HG03066 (cell line): ENCODE results near the gene TUBB.
"Not testable (repeated sequence)": the region's sequence is repeated elsewhere in the genome, so short reads cannot be mapped to it uniquely, and the experiment has no call there.

Experiments
- ATAC-seq: cut with Tn5 transposase; IDR thresholded peaks from one replicate; pipeline ENCODE4 v1.9.1; 2021; ENCODE audit warnings: low read depth; ENCODE audit not compliant: unreplicated experiment

The TUBB gene

GRCh38 chr6:30717129-30717844 is 2.9 kb upstream of the TUBB start, which contains the start of gene MDC1:
MDC1 (minus strand) TSS chr6:30717281; CDS start chr6:30715175, 2,106 bp downstream.
- ATAC-seq, result peak; percentile 68

DNA sequence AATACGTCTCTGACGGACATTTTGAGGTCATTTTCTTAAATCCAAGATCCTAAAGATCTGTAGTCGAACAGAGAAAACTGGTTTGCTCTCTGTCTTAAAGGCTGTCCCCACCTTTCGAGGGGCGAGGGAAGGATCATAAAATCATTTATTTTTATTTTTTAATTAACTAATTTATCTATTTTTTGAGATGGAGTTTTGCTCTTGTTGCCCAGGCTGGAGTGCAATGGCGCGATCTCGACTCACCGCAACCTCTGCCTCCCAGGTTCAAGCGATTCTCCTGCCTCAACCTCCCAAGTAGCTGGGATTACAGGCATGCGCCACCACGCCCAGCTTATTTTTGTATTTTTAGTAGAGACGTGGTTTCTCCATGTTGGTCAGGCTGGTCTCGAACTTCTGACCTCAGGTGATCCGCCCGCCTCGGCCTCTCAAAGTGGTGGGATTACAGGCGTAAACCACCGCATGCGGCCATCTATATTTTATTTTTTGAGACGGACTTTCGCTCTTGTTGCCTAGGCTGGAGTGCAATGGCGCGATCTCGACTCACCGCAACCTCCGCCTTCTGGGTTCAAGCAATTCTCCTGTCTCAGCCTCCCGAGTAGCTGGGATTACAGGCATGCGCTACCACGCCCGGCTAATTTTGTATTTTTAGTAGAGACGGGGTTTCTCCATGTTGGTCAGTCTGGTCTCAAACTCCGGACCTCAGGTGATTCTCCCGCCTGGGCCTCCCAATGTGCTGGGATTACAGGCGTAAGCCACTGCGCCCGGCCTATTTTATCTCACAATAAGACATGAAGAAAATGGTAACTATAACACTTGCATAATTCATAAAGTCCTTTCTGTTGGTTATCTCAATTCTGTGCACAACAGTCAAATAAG is 2.1 kb upstream of the TUBB start:
- not testable (repeated sequence) for ATAC-seq

DNA sequence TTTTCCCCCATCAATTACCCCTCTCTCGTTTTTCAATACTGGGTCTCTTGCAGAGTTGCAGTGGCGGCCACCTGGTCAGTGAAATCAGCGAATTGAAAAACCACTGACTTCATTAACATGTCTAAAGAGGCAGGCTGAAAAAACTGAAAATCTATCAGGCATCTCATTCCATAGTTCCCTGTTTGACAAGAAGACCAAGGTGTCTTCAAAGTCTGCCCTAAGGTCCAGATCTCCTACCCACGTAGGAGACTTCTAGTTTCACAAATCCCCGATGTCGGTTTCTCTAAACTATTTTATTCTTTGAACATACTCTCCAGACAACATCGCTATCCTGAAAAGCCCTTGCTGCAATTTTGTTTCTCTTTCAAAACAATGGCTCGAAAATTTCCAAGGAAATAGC is 796 bp upstream of the TUBB start:
- ATAC-seq, result no peak

DNA sequence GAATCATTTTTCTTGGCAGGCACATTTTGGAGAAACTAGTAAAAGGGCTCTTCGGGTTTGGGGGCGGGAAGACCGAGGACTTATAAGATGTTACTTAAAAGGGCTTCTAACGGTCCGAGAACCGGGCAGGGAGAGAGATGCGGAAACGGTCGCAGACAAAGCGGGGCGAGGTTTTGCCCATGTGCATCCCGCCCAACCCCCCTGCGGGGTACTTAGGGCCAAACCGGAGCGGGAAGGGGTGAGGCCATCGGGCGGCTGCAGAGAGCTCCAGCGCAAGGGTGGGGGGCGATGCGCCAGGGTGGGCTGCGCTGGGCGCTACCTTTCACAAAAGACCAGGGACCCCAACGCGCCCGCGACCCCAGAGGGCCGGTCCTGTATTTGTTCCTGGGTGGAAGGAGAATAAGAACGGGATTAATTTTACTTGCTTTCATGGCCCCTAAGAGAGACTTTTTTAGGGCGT is 616 bp downstream of the TUBB start:
- ATAC-seq, result no peak

GRCh38 chr6:30721198-30722024 is 1.3 kb downstream of the TUBB start:
- no peak for ATAC-seq

DNA sequence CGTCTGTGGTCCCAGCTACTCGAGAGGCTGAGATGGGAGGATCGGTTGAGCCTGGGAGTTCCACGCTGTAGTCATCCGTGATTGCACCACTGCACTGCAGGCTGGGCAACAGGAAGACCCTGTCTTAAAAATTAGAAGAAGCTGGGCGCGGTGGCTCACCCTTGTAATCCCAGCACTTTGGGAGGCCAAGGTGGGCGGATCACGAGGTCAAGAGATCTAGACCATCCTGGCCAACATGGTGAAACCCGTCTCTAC is 1.8 kb downstream of the TUBB start:
- ATAC-seq, result not testable (repeated sequence)

DNA sequence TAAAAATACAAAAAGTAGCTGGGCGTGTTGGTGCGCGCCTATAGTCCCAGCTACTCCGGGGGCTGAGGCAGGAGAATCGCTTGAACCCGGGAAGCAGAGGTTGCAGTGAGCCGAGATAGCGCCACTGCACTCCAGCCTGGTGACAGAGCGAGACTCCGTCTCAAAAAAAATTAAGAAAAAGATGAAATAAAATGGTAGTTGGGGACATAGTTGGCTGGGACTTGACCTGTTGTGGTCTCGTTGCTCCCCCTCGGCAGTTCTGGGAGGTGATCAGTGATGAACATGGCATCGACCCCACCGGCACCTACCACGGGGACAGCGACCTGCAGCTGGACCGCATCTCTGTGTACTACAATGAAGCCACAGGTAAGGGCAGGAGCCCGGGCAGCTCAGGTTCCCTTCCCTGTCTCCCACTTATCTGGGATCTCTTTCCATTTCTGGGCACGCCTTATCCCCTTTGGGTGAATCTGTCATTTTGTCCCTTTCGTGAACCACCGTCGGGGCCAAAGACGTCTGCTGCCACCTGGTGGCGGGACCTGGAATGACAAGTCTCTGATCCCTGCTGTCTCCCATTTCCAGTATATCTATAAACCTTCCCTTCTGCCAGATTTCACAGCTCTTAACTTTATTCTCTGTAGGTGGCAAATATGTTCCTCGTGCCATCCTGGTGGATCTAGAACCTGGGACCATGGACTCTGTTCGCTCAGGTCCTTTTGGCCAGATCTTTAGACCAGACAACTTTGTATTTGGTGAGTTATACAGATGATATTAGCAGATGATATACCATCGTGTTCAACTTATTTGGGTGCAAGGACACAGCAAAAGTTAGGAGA is 2.3 kb downstream of the TUBB start:
- no peak for ATAC-seq

DNA sequence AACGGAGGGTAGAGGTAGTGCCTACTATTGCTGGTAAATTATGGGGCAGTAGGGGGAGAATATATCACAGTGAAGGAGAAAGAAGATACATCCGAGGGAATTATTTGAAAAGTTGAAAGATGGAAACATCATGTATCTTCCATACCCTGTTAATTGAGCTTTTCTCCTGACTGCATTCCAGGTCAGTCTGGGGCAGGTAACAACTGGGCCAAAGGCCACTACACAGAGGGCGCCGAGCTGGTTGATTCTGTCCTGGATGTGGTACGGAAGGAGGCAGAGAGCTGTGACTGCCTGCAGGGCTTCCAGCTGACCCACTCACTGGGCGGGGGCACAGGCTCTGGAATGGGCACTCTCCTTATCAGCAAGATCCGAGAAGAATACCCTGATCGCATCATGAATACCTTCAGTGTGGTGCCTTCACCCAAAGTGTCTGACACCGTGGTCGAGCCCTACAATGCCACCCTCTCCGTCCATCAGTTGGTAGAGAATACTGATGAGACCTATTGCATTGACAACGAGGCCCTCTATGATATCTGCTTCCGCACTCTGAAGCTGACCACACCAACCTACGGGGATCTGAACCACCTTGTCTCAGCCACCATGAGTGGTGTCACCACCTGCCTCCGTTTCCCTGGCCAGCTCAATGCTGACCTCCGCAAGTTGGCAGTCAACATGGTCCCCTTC is 3.1 kb downstream of the TUBB start:
- ATAC-seq, result not testable (repeated sequence)

DNA sequence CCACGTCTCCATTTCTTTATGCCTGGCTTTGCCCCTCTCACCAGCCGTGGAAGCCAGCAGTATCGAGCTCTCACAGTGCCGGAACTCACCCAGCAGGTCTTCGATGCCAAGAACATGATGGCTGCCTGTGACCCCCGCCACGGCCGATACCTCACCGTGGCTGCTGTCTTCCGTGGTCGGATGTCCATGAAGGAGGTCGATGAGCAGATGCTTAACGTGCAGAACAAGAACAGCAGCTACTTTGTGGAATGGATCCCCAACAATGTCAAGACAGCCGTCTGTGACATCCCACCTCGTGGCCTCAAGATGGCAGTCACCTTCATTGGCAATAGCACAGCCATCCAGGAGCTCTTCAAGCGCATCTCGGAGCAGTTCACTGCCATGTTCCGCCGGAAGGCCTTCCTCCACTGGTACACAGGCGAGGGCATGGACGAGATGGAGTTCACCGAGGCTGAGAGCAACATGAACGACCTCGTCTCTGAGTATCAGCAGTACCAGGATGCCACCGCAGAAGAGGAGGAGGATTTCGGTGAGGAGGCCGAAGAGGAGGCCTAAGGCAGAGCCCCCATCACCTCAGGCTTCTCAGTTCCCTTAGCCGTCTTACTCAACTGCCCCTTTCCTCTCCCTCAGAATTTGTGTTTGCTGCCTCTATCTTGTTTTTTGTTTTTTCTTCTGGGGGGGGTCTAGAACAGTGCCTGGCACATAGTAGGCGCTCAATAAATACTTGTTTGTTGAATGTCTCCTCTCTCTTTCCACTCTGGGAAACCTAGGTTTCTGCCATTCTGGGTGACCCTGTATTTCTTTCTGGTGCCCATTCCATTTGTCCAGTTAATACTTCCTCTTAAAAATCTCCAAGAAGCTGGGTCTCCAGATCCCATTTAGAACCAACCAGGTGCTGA is 3.9 kb downstream of the TUBB start:
- not testable (repeated sequence) for ATAC-seq

DNA sequence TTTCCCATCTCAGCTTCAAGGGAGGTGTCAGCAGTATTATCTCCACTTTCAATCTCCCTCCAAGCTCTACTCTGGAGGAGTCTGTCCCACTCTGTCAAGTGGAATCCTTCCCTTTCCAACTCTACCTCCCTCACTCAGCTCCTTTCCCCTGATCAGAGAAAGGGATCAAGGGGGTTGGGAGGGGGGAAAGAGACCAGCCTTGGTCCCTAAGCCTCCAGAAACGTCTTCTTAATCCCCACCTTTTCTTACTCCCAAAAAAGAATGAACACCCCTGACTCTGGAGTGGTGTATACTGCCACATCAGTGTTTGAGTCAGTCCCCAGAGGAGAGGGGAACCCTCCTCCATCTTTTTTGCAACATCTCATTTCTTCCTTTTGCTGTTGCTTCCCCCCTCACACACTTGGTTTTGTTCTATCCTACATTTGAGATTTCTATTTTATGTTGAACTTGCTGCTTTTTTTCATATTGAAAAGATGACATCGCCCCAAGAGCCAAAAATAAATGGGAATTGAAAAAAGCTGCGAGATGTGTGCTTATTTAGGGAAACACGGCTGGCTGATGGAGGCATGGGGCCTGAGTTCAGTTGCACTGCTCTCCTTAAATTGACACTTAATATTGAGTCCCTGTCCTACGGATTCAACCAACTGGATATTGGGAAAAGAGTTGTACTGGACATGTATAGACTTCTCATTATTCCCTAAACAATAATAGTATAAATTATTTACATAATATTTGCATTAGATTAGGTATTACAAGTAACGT is 4.9 kb downstream of the TUBB start:
- no peak for ATAC-seq

GRCh38 chr6:30725713-30726505 is 5.8 kb downstream of the TUBB start:
- no peak for ATAC-seq

DNA sequence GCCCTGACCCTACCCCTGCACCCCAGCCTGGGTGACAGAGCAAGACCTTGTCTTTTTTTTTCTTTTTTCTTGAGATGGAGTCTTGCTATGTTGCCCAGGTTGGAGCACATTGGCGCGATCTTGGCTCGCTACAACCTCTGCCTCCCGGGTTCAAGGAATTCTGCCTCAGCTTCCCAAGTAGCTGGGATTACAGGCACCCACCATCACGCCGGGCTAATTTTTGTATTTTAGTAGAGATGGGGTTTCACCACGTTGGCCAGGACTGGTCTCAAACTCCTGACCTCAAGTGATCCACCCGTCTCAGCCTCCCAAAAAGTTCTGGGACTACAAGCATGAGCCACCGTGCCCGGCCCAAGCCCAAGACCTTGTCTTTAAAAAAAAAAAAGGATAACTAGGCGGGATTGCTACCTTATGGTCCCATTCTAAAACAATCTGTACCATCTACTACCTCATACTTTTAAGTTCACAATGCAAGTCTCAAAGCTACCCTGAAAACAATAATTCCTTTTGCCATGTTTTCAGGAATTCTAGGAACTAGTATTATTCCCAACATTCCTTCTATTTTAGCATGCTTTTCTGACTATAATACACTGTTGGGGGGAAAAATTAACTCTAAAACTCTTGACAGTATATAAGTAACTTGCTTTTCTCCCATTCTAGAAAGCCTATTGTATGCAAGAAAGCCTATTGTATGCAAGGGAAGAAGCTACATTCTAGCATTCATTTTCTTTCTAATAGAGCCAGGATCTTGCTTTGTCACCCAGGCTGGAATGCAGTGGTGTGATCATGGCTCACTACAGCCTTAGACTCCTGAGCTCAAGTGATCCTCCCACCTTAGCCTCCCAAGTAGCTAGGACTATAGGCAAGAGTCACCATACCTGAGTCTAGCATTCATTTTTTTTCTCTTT is 6.6 kb downstream of the TUBB start:
- ATAC-seq, result no peak

DNA sequence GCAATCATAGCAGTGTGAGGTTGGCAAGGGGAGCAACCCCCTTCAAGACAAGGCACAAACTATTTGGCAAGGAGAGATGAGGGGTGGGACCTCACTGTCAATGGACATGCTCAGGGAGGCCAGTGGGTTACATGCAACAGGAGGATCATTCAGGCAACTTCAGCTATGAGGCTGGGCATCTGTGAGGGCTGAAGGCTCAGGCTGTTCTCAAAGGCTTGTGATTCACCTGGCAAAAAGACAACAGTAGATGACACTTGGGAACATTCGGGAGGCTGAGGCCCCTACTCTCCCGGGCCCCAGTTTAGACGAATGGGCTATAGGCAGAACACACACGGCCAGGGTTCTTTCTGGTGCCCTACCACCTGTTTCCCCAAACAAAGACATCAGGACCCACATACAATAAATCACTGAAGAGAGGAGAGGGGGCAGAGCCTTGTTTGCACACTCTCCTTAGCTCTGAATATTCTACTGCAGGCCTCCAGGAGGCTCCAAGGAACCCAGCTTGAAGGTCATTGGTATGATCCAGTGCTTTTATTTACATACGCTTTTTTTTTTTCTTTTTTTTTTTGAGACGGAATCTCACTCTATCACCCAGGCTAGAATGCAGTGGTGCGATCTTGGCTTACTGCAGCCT is 7.9 kb downstream of the TUBB start:
- no peak for ATAC-seq

DNA sequence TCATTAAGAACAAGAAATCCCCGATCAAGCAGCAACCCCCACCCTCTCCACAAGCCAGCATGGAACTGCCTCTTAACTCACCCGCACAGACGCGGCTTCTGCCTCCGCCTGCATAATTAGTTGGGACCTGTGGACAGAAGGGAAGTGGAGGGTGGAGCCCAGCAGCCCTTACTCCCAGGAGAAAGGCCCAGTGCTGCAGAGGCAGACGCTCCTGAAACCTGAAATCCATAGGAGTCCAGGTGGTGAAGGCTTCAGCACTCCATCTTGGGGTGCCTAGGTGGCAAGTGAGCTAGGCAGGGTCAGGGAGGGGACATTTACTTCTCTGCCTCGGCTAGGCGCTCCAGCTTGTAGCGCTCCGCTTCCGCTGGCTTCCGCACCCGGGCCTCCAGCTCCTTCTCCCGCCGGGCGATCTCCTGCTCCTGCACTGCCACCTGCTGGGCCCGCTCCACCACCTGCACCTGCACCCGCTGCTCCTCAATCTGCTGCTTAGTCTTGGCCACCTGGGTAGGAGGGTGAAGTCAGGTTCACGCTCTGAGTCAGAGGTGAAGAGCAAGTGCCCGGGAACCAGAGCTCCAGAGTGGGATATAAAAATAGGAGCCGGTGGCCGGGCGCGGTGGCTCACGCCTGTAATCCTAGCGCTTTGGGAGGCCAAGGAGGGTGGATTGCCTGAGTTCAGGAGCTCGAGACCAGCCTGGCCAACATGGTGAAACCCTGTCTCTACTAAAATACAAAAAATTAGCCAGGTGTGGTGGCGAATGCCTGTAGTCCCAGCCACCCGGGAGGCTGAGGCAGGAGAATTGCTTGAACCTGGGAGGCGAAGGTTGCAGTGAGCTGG is 10.7 kb downstream of the TUBB start:
- no peak for ATAC-seq
